Kidney tubule cell (primary cell): ENCODE measurements around the gene IKBKE.

Experiments used
- DNase-seq: peaks from one replicate; pipeline ENCODE4 v3.0.0-alpha.2; 2018; ENCODE audit warnings: low spot score

Gene IKBKE

DNA sequence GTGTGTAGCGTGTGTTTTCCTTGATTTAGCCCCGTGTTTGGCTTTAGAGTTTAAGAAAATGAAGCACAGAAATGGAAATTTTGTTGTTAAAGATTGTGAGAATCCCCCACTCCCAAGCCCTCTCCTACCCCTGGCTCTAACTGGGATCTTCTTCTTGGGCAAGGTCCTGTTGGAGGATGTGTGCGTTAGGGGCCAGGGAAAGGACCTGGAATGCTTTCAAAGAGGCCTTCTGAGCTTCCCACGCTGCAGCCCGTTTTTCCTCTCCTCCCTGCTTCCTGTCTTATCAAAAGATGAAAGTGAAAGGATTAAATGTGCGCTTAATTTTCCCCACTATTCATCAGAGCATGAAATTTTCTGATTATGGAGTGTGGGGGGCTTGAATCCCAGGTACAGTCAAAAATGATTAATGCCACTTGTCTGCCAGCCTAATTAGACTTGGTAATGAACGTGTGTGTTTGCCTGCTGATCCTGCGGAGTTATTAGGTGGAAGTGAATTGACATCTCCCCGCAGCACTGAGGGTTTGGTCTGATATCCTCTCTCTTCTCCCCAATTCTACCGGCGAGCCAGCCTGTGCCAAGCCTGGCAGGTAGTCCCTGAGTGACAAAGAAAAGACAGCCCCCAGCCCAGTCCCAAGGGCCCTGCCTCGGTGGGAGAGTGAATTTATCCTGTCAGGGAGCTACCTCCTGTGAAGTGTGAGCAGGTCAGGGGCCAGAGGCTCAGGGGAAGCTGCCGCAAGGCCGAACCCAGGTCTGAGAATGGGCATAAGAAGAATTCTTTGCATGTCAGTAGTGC, 42.0 kb downstream of the IKBKE start:
- DNase-seq = no peak

DNA sequence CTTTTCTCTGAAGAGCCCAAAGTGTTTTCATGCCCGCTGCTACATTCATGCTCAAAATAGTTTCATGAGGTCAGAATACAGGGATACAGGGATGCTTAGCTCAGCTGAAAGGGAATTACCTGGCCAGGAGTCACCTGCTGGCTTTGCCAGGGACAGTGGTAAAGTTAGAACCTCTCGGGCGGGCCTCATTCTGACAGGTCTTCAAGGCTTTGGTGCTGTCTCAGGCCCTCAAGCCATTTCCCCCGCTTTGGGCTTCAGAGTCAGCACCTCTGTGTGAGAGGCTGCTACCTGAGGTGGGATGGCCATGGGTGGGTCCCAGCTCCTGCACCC, 42.5 kb downstream of the IKBKE start:
- no peak for DNase-seq

DNA sequence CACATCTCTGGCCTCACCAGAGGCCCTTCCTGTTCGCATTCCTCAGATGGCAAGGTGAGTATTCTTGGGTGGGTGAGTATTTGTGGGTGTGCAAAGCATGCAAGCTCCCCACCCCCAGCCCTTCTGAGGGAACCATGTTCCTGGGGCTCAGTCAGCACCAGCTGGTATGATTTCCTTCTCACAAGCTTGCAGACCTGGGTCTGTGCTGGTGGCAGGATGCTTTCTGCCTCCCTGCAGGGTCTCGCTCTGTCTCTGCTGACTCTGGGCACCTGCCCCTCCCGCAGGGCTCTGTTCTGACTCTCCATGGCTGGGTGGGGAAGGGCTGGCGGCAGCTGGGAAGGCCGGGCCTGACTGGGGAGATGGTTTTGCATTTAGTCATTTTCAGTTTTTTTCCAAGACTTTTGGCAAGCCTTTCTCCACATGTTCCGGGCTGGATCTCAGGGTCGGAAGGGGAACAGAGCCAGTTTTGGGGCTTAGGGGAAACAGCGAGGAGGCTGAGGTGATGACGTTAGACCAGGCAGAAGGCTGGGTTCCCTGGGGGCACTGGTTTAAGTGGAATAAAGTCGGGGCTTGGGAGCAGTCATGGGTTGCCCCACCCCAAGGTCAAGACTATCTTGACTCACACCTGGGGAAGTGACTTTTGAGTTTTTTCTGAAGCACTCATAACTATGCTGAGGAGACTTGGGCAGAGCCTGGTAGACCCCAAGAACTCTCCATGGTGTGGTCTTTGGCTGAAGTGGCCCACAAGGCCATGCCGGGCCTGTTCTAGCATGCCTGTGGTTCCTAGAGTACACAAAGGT, 43.2 kb downstream of the IKBKE start:
- peak; percentile 68 for DNase-seq

DNA sequence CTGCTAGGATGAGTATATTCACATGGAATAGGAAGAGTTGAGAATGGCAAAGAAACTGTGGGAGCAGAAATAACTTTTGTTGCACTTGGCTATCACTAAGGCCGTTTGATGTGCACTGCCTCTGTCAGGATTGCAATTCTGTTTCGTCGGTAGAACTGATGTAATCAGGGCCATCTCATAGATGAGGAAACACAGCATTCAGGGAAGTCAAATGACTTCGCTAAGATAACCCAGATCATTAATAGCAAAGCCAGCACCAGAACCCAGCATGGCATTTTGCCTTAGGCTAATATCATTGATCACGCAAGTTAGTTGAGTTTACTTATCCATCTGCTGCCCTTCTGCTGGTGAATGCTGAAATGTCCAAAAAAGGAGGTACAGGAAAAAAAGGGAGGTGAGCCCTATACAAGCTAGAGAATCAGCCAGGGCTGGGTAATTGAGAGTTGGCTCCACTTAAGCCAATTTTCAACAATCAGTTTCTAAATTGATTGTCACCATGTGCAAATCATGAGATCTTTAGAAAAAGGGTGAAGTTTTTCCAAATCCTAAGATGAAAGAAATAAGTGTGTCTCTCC, 44.6 kb downstream of the IKBKE start:
- no peak for DNase-seq

DNA sequence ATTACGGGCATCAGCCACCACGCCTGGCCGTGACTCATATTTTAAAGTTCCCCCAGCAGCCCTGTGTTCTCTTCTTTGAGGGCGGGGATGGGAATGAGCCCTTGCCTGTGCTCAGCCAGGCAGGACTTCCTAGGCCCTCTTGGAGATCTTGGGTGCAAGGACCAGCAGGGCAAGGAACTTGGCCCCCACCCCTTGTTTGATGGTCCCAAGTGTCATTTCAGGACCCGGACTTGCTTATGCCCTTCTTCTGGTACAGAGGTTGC, 46.4 kb downstream of the IKBKE start:
- no peak for DNase-seq

DNA sequence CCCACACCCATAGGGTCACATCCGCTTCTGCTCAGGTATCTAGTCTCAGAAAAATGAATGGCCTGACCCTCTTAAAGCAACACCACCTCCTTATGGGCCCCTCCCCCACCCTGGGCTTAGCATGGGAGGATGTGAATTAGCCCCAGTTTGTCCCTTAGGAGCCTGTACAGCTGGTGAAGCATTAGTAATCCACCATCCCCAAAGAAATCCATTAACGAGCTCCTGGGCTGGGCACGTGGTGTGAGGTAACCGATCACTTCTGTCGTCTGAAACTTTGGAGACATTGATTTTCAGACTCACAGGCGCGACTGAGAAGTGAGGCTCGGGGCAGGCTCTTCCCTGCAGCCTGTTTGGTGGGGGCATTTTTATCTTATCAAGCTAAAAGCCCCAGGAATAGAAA, 47.5 kb downstream of the IKBKE start:
- no peak for DNase-seq

DNA sequence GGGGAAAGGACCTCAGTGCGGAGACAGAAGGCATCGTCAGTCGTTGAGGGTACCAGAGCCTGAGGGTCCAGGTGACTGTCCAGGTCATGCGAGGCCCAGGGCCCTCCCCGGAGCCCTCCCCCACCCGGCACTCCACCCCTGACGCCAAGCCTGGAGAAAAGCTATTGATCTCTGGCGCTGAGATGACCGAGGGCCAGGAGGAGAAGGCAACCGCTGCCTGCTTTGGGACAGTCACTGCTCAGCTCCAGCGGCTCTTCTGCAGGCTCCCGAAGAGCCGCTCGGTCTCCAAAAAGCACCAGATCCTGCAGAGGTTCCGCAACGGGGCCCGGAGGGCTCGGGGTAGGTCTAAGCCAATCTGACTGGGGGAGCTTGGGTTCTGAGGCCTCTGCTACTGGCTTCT, 47.9 kb downstream of the IKBKE start:
- no peak for DNase-seq

DNA sequence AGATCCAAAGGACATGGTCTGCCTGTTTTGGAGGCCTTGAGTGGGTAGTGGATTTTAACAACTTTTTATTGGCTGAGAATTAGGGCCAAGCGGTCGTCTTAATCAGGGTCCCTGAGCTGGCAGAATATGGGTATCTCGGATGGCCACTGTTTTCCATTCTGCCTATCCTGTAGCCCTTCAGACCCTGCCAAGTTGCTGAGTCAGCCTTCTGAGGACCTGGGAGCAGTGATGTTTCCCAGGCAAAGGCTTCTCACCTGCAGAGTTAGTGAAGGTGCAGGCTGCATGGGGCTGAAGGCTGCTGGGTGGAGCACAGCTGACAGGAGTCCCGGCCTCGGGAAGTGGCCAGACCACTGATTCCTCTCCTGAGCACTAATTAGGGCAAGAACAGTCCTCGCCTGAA, 48.5 kb downstream of the IKBKE start:
- no peak for DNase-seq

DNA sequence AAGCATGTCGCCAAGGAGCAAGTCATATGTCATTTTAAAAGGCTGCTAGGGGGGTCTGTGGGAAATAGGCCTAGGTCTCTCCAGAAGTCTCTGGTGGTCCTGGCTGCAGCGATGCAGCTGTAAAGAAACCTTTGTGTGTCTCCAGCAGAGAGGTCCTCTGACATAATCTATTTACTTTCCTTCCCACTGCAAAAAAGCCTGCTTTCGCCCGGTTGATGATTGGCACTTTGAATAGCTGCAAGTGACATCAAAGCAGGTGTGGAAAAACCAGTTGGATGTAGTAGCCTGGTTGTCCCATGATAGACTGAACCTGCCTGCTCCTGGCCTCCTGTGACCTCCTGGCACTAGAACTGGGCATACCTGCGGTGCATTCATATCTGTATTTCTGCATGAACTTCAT, 50.9 kb downstream of the IKBKE start:
- DNase-seq = no peak

DNA sequence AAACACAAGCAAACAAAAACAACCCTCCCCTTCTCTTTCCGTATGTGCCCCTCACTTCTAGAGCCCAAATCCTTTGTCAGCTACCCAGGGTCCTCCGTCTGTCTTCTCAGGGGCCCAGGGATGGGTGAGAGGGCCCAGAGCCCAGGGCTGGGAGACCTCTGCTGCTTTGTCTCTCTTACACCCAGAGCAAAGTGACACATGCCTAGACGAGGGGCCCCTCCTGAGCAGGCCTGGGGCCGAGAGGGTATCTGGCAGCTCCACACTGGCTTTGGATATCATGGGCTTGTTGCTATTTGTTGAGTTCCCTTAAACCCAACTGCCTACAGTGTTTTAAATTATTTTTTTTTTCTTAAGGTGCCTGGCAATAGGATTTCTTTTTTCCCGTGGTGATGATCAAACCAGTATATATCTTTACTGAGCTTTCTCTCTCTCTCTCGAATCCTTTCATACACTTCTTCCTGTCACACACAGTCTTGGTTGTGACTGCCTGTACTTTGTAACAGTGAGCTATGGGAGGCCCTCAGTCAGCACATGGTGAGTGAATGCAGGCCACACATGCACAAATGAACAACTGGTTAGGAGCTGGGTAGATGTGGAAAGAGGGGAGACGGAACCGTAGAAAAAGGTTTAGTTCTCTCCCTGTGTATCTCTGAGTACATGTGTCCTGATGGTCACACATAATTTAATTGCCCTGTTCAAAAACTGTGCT, 51.6 kb downstream of the IKBKE start:
- DNase-seq = no peak

DNA sequence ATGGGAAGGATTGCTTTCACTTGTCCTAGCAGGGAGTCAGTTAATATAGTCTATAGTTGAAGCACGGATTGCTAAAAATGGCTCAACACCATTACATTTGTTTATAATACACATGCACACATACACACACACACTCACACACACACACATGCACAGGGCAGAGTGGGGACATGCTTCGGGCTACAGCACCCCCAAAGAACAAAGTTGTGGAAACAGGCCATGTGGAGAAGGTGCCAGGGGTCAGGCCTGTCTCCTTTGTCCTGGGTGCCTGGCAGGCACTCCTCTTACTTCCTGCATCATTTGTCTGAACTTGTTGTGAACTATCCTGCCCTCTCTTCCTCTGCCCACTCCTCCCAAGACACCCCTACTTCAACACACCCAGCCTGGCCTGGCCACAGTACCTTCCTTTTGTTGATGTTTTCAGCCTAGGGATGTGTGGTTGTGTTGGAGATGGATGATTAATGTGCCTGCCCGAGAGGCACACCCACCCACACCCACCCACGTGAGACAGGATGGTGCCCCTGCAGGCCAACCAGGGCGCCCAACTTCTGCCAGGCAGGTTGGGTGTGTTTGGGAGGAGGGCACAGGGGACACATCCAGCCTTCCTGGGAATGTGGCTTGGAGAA, 54.6 kb downstream of the IKBKE start:
- no peak for DNase-seq

DNA sequence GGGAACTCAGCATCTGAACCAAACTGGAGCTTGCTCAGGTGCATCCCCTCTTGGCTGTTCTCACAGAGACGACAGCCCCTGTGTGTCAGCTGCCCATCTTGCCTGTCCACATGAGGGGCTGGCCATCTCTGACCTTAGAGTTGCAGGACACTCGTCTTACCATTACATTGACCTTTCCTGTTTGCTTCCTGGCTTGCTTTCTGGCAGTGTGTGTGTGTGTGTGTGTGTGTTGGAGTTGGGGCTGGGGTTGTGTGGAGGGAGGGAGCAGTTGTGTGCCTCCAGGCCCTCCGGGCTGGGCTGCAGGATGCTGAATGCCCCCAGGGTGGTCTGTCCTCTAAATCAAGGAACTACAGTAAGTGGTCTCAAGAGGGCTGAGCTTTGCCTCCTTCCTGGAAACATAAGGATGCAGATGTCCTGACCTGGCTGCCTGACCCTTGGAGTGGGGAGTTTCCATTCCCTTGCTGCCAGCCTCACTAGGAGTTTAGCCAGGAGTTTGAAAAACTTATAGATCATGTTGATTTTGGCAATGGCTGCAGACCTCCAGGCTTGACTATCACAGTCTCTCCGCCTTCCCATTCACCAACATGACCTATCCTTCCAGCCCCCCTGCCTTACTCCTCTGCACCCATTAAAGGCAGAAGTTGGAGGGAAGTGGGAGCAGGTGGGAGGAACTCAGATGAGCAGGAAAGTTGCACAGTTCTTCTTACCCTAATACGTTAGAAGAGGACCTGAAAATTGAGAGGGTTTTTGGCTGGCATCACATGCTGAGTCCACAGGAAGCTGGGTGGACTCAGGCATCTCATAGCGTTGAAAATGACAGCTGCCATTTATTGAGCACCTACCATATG, 56.0 kb downstream of the IKBKE start:
- no peak for DNase-seq

DNA sequence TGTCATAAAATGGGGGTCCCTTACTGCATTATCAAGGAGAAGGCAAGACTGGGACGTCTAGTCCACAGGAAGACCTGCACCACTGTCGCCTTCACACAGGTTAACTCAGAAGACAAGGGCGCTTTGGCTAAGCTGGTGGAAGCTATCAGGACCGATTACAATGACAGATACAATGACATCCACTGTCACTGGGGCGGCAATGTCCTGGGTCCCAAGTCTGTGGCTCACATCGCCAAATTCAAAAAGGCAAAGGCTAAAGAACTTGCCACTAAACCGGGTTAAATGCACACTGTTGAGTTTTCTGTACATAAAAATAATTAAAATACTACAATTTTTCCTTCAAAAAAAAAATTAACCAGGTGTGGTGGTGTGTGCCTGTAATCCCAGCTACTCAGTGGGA, 59.1 kb downstream of the IKBKE start:
- DNase-seq = no peak

DNA sequence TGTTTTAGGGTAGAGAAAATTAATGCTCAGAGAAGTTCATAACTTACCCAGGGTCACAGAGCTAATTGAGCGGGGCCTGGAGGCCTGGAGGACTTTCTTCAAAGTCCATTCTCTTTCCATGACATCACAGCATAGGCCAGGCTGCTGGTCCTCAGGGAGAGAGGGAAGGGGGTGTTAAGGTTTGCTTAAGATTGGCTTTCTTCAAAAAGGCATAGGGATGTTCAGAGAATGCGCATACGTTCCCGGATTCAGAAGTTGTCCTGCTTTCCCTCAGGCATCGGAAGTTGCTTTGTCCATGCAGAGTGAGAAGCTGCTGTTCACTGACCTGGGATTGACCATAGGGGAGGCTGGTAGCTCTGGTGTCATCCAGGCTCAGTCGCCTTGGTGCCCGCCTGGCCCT, 62.1 kb downstream of the IKBKE start:
- no peak for DNase-seq

DNA sequence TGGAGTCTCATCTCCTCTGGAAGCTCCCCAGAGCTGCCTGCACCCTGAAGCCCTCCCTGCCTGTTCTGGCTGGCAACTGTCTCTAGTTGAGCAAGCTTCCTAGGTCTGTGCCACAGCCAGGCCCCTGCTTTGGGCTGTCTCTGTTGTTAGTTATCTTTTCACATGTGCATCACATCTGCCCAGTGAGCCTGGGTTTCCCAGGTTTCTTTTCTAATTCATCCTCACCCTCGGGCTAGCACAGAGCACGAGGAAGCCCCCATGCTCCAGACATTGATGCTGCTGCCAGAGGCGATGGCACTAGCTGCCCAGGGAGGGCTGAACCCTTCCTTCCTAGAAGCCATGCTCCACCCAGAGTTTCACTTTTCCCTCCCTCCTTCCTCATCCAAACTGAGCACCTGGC, 64.3 kb downstream of the IKBKE start:
- DNase-seq = no peak

DNA sequence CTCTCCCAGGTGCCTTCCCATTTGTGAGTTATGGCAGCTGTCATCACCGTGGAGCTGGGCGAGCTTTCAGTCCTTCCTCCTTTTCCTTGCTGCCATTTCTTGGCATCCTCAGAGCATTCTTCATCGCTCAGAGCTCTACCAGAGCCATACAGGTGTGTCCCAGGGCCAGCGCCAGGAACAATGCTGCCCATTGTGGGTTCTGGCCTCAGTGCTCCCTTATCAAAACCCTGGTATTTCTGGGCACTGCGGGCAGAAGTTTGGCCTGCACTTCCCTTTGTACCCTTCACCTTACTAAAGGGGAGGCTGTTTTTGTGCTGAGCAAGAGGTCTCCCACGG, 65.5 kb downstream of the IKBKE start:
- no peak for DNase-seq

DNA sequence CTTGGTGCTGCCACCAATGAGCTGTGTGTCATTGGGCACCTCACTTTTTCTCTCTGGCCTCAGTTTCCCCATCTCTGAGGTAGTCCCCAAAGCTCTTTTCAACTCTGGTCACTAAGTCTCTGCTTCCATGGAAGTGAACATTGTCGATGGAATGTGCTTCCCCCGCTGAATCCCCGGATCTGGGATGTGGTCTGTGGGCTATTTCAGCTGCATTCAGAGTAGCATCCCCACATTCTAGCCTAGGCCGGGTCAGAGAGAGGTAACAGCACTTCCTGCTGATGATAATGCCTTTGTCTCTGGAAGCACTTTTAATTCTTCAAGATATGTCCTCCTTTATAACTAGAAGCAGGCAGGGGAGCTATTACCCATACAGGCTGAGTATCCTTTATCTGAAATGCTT, 66.9 kb downstream of the IKBKE start:
- DNase-seq = no peak

DNA sequence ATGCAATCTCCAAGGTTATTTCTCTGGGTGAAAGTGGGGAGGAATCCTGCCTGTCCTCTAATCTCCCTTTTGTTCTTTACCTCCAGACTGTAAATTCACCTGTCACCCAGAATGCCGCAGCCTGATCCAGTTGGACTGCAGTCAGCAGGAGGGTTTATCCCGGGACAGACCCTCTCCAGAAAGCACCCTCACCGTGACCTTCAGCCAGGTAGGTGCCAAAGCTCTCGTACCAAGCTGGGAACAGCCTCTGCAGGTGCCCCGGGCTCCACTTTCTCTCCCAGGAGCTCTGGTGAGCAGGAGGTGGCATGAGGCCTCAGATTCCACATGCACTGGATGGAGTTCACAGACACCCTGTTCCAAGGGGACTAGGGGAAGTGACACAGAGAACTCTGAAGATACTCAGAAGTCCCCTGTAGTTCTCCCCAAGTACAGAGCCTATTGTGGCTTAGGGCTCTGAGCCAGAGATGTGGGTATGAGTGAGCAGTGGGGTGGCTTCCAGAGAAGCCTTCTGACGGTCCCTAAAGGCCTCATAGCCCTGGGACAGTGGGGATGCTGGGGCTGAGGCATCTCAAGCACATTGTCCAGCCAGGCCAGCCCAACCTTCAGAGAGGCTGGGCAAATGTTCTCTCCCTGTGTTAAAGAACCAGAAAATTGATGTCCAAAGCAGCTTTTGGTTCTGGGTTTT, 68.0 kb downstream of the IKBKE start:
- no peak for DNase-seq

DNA sequence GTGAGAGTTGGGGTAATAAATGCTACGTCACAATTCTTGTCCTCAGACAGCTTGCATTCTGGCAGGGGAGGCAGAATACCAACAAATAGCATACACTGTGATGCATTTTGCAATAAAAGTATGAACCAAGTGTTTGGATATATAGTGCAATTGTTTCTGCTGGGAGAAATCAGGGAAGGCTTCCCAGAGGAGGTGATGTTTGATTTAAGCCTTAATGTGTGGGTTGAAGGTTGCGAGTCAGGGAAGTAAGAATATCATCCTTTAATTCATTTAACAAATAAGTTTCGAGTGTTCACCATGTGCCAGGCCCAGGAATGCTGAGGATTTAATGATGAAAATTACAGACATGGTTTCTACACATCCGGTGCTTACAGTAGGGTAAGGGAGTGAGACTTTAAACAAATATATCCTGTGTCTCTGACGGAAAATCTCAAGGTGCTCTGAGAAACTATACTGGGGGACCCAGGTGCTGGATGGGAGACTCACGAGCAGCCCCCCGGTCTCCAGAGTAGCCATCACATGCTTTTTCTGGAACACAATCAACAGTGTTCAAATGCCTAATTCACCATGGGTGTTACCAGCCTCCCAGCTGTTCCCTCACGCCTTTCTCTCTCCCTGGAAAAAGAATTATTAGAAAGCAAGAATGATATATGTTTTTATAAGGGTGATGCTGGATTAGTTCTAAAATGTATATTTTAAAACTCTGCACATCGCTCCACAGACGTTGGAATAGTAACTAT, 68.8 kb downstream of the IKBKE start:
- no peak for DNase-seq

DNA sequence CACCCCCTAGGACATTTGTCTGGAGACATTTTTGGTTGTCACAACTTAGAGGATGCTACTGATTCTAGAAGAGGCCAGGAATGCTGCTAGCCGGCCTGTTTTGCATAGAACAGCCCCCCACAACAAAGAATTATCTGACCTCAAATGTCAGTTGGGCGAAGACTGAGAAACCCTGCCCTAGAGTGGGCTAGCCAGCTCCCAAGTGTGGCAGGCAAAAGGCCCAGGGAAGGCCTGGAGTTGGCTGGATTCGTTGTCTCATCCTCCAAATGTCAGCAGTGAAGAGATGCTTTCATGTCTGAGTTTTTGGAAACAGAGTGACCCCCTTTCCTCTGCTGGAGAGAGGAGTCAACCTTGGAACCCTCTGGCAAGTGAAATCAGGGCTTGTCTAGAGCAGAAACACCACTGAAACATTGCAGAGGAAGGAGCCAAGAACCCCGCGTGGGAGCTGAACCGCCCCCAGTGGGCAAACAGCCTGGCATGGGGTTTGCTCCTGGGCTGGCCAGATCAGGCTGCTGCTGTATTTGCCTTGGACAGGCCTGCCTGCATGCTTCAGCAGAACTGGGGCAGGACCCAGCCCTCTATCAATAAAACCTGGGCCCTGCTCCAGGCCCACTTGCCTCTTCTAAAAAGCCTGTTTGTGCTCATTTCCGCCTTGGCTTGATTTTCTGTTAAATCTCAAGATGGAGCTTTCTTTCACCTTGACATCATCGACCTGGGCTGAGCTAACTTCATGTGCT, 69.9 kb downstream of the IKBKE start:
- no peak for DNase-seq
